Measurements from ENCODE around the gene SLC25A21. TPM values are rescaled to one million over a fixed set of nuclear protein-coding genes. Genes with fewer than 3 reads are reported as not detected.

SLC25A21 gene
- total RNA-seq, 1 donor from 2014 or later, result not detected

GRCh38 chr14:36928432-36928831, 244.0 kb downstream of the SLC25A21 start:
- H3K9me3 Mint-ChIP-seq, result peaks cover 3% of the 10 kb centered on the region
- DNase-seq (no peak), ATAC-seq (ENCODE audit: low read depth) (no peak)
- H3K27ac Mint-ChIP-seq, result no peak overlapping the region
- POLR2A ChIA-PET, result no interaction called here
- CTCF ChIA-PET, result no interaction called here
- no peaks in the 10 kb centered on the region for H3K36me3 Mint-ChIP-seq (ENCODE audit: low read depth)
- no peak for TF ChIP-seq CTCF (IDR thresholded peaks at IDR 0.05)
- H3K27me3 Mint-ChIP-seq, result no peaks in the 10 kb centered on the region
- intact Hi-C loops (cut with micrococcal nuclease), result no loop called here
- H3K4me1 Mint-ChIP-seq, result no peaks in the 10 kb centered on the region
- no peak overlapping the region for H3K4me3 Mint-ChIP-seq

GRCh38 chr14:36925094-36925493, 247.3 kb downstream of the SLC25A21 start:
- no peak for ATAC-seq (ENCODE audit: low read depth)
- Mint-ChIP-seq H3K27me3 (no peaks in the 10 kb centered on the region), H3K9me3 (peaks cover 3% of the 10 kb centered on the region), H3K36me3 (ENCODE audit: low read depth) (no peaks in the 10 kb centered on the region), H3K27ac (no peak overlapping the region), H3K4me3 (no peak overlapping the region), H3K4me1 (no peaks in the 10 kb centered on the region)
- intact Hi-C loops (cut with micrococcal nuclease), result no loop called here
- ChIA-PET POLR2A (no interaction called here), CTCF (no interaction called here)
- TF ChIP-seq CTCF (IDR thresholded peaks at IDR 0.05), result no peak
- no peak for DNase-seq

GRCh38 chr14:36916668-36917067, 255.7 kb downstream of the SLC25A21 start:
- POLR2A ChIA-PET, result no interaction called here
- CTCF ChIA-PET, result no interaction called here
- H3K27ac Mint-ChIP-seq, result no peak overlapping the region
- intact Hi-C loops (cut with micrococcal nuclease), result no loop called here
- no peak for TF ChIP-seq CTCF (IDR thresholded peaks at IDR 0.05)
- H3K27me3 Mint-ChIP-seq, result no peaks in the 10 kb centered on the region
- no peaks in the 10 kb centered on the region for H3K9me3 Mint-ChIP-seq
- no peak overlapping the region for H3K4me3 Mint-ChIP-seq
- DNase-seq, result no peak
- H3K36me3 Mint-ChIP-seq (ENCODE audit: low read depth), result no peaks in the 10 kb centered on the region
- no peaks in the 10 kb centered on the region for H3K4me1 Mint-ChIP-seq
- no peak for ATAC-seq (ENCODE audit: low read depth)

GRCh38 chr14:36915081-36915480, 257.3 kb downstream of the SLC25A21 start:
- TF ChIP-seq CTCF (IDR thresholded peaks at IDR 0.05), result no peak
- Mint-ChIP-seq H3K9me3 (no peaks in the 10 kb centered on the region), H3K36me3 (ENCODE audit: low read depth) (no peaks in the 10 kb centered on the region), H3K27ac (no peak overlapping the region), H3K27me3 (no peaks in the 10 kb centered on the region), H3K4me3 (no peak overlapping the region), H3K4me1 (no peaks in the 10 kb centered on the region)
- intact Hi-C loops (cut with micrococcal nuclease), result no loop called here
- DNase-seq (no peak), ATAC-seq (ENCODE audit: low read depth) (no peak)
- CTCF ChIA-PET, result no interaction called here
- POLR2A ChIA-PET, result no interaction called here

- intact Hi-C loops (cut with micrococcal nuclease), result no loop called here
- ATAC-seq (ENCODE audit: low read depth), result no peak
- no peak for TF ChIP-seq CTCF (IDR thresholded peaks at IDR 0.05)
- ChIA-PET CTCF (no interaction called here), POLR2A (no interaction called here)
- Mint-ChIP-seq H3K36me3 (ENCODE audit: low read depth) (no peaks in the 10 kb centered on the region), H3K9me3 (no peaks in the 10 kb centered on the region), H3K4me3 (no peak overlapping the region), H3K27me3 (no peaks in the 10 kb centered on the region), H3K4me1 (no peaks in the 10 kb centered on the region), H3K27ac (no peak overlapping the region)
- no peak for DNase-seq
Observed at GRCh38 chr14:36910578-36910977, 261.8 kb downstream of the SLC25A21 start.

All from activated B cell treated with CpG ODN at 0.5 μM for 24 hours (primary cell).